Activated T-cell treated with anti-CD3 and anti-CD28 coated beads for 48 hours (primary cell): ENCODE data around the gene MANSC4.

ENCODE experiments used
- DNase-seq: peaks from one replicate; pipeline ENCODE4 v3.0.0-alpha.2; 2020; ENCODE audit warnings: low read depth

Gene MANSC4

GRCh38 chr12:27779920-27780611 lies at the start of gene MANSC4, which contains the start of gene KLHL42:
Gene MANSC4 (minus strand): TSS chr12:27780236. CDS start chr12:27771276, 8,960 bp downstream.
Gene KLHL42 (plus strand): TSS chr12:27780233. CDS start chr12:27780331, 98 bp downstream.
- peak; percentile 57 for DNase-seq

- DNase-seq = no peak
Measured at GRCh38 chr12:27828196-27828595, 48.2 kb upstream of the MANSC4 start.

GRCh38 chr12:27826076-27826475 lies 46.0 kb upstream of the MANSC4 start:
- DNase-seq = no peak

GRCh38 chr12:27824126-27824842 lies 44.2 kb upstream of the MANSC4 start:
- no peak for DNase-seq

- no peak for DNase-seq
Measured at GRCh38 chr12:27823038-27823437, 43.0 kb upstream of the MANSC4 start.

GRCh38 chr12:27822076-27822712 lies 42.2 kb upstream of the MANSC4 start:
- peak; percentile 58 for DNase-seq

- DNase-seq = no peak
Measured at GRCh38 chr12:27821259-27821973, 41.4 kb upstream of the MANSC4 start.

- DNase-seq = no peak
Measured at GRCh38 chr12:27820564-27820963, 40.5 kb upstream of the MANSC4 start.

GRCh38 chr12:27818401-27818918 lies 38.4 kb upstream of the MANSC4 start:
- no peak for DNase-seq

GRCh38 chr12:27817766-27818165 lies 37.7 kb upstream of the MANSC4 start:
- no peak for DNase-seq

GRCh38 chr12:27814851-27815591 lies 35.0 kb upstream of the MANSC4 start:
- DNase-seq = no peak

- DNase-seq = no peak
Measured at GRCh38 chr12:27814411-27814810, 34.4 kb upstream of the MANSC4 start.

GRCh38 chr12:27812502-27812901 lies 32.5 kb upstream of the MANSC4 start:
- DNase-seq = no peak

GRCh38 chr12:27810756-27811155 lies 30.7 kb upstream of the MANSC4 start:
- no peak for DNase-seq

- no peak for DNase-seq
Measured at GRCh38 chr12:27808841-27809240, 28.8 kb upstream of the MANSC4 start.

GRCh38 chr12:27807063-27807703 lies 27.1 kb upstream of the MANSC4 start:
- no peak for DNase-seq

GRCh38 chr12:27806259-27806658 lies 26.2 kb upstream of the MANSC4 start:
- DNase-seq = no peak

- DNase-seq = no peak
Measured at GRCh38 chr12:27805238-27805637, 25.2 kb upstream of the MANSC4 start.

- DNase-seq = no peak
Measured at GRCh38 chr12:27802936-27803335, 22.9 kb upstream of the MANSC4 start.

- no peak for DNase-seq
Measured at GRCh38 chr12:27802511-27802910, 22.5 kb upstream of the MANSC4 start.

- no peak for DNase-seq
Measured at GRCh38 chr12:27801630-27802029, 21.6 kb upstream of the MANSC4 start.
